ENCODE results near the gene RPTOR. TPM values are rescaled to one million over a fixed set of nuclear protein-coding genes. Genes with fewer than 3 reads are reported as not detected.
A peak's percentile ranks its signal among the peaks of the same experiment; 100 is the strongest.

RPTOR gene
- total RNA-seq, 1 experiment from 2014 or later, result 25.1 TPM

DNA sequence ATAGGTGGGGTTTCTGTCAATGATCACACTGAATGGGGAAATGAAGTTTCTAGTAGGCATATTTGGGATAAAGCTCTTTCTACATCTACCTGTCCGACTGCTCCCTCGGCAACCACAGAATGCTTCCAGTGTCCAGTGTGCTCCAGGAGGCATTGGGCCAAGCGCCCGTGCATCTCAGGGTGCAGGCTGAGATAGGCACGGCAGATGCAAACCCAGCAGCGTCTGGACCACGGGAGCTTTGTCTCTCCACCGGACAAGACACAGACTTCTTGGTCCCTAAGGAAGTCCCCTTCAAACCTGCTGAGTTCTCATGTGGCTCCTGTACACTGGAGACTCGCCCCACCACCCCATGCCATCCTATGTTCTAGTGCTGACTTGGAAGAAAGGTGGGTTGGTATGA lies 202.8 kb downstream of the RPTOR start:
- Histone ChIP-seq H3K56ac (ENCODE audit: insufficient read length, low read depth, low read length) (no peak overlapping the region), H2BK120ac (ENCODE audit: low read depth, low read length, poor library complexity, severe bottlenecking) (no peak overlapping the region), H3K14ac (ENCODE audit: insufficient read depth, low read length) (no peak overlapping the region), H3T11ph (ENCODE audit: low read length) (no peak overlapping the region), H3K79me2 (ENCODE audit: insufficient read depth, low read length) (no peaks in the 10 kb centered on the region), H4K8ac (replicated peaks; ENCODE audit: insufficient read length, low read depth, low read length) (no peak overlapping the region), H3K27me3 (ENCODE audit: insufficient read depth, low read length) (no peaks in the 10 kb centered on the region), H3K4ac (ENCODE audit: low read depth, low read length) (no peak overlapping the region), H3K79me1 (ENCODE audit: insufficient read depth, low read depth, low read length, poor library complexity, severe bottlenecking) (no peaks in the 10 kb centered on the region), H4K20me1 (ENCODE audit: control insufficient read depth, insufficient read depth, insufficient read length) (no peaks in the 10 kb centered on the region), H2AFZ (ENCODE audit: low read length) (no peak overlapping the region), H3K4me2 (ENCODE audit: insufficient read depth, insufficient read length, low read length) (no peak overlapping the region), H2BK15ac (ENCODE audit: low read depth, low read length) (no peak overlapping the region), H3K4me1 (ENCODE audit: insufficient read depth, low read length) (peaks cover 8% of the 10 kb centered on the region; the same call in 1 of the 2 replicates), H3K18ac (ENCODE audit: insufficient read length, low read depth, low read length) (no peak overlapping the region), H3K23me2 (ENCODE audit: insufficient read length, low read depth, low read length, poor library complexity, severe bottlenecking) (no peaks in the 10 kb centered on the region), H4K5ac (ENCODE audit: insufficient read length, low read depth, low read length) (no peak overlapping the region), H3K27ac (ENCODE audit: insufficient read length, low read depth, low read length) (no peak overlapping the region), H2BK5ac (ENCODE audit: insufficient read length, low read length) (no peak overlapping the region), H2AK5ac (ENCODE audit: insufficient read length, low read length) (no peak overlapping the region), H2BK12ac (ENCODE audit: insufficient read length, low read depth, low read length) (no peak overlapping the region), H3K9me3 (ENCODE audit: control insufficient read depth, low read depth, low read length) (no peaks in the 10 kb centered on the region), H3K9ac (ENCODE audit: extremely low read depth, insufficient read length, low read length) (no peak overlapping the region), H4K91ac (ENCODE audit: insufficient read length, low read depth, low read length) (no peak overlapping the region), H3K23ac (ENCODE audit: insufficient read length, low read depth, low read length) (no peak overlapping the region), H2BK20ac (ENCODE audit: low read depth, low read length, poor library complexity, severe bottlenecking) (no peak overlapping the region)
- WGBS (ENCODE audit: extremely low coverage, insufficient read length, low lambda C conversion rate), result no CpG with 5 or more reads among the region's 9 CpGs
- Mint-ChIP-seq H3K4me1 (peaks cover 17 to 22% of the 10 kb centered on the region in 2 experiments), H3K27ac (peak overlapping the region in 1 of 3 experiments; percentile 78; a peak in 1 of 7 replicates), H3K36me3 (ENCODE audit: insufficient read depth in 1 of 3, low read depth in 3 of 3) (peaks cover 0 to under 1% (median under 1%) of the 10 kb centered on the region in 3 experiments; a peak in 2 of 7 replicates), H3K9me3 (no peaks in the 10 kb centered on the region), H3K4me3 (no peak overlapping the region; a peak in 1 of 5 replicates), H3K27me3 (ENCODE audit: low read depth) (no peaks in the 10 kb centered on the region)
- no peak for TF ChIP-seq CTCF (conservative IDR thresholded peaks at IDR 0.05)
- no peak for DNase-seq

Data from H9 (cell line).